Smooth muscle cell of the pulmonary artery (primary cell): ENCODE data around the gene CETP. TPM values are rescaled to one million over a fixed set of nuclear protein-coding genes. Genes with fewer than 3 reads are reported as not detected.

Source experiments
- total RNA-seq: library from RNA; depleted of rRNA; stranded (reverse); fragments of >200 nt; gene quantifications from 2 replicates; pipeline ENCODE4 v1.2.3, GENCODE V29; 2014

CETP gene
- 0.17 and 0.52 TPM in 2 replicates for total RNA-seq

DNA sequence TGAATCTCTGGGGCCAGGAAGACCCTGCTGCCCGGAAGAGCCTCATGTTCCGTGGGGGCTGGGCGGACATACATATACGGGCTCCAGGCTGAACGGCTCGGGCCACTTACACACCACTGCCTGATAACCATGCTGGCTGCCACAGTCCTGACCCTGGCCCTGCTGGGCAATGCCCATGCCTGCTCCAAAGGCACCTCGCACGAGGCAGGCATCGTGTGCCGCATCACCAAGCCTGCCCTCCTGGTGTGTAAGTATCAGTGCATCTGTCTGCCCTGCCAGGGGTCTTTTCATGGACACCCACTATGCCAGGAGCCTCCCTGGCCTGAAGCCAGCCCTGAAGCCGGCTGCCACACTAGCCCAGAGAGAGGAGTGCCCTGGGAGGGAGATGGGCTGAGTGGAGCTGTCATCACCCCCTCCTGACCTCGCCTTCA is at the start of gene CETP:
CETP (plus strand) TSS at position 100 of the 431 bp plus-strand sequence; CDS start at position 130, 30 bp downstream.

GRCh38 chr16:56931892-56932720 is 29.6 kb upstream of the CETP start, which contains the start of gene HERPUD1:
TSS of gene HERPUD1 (plus strand) at chr16:56932142. CDS start at chr16:56932245, 103 bp downstream.

DNA sequence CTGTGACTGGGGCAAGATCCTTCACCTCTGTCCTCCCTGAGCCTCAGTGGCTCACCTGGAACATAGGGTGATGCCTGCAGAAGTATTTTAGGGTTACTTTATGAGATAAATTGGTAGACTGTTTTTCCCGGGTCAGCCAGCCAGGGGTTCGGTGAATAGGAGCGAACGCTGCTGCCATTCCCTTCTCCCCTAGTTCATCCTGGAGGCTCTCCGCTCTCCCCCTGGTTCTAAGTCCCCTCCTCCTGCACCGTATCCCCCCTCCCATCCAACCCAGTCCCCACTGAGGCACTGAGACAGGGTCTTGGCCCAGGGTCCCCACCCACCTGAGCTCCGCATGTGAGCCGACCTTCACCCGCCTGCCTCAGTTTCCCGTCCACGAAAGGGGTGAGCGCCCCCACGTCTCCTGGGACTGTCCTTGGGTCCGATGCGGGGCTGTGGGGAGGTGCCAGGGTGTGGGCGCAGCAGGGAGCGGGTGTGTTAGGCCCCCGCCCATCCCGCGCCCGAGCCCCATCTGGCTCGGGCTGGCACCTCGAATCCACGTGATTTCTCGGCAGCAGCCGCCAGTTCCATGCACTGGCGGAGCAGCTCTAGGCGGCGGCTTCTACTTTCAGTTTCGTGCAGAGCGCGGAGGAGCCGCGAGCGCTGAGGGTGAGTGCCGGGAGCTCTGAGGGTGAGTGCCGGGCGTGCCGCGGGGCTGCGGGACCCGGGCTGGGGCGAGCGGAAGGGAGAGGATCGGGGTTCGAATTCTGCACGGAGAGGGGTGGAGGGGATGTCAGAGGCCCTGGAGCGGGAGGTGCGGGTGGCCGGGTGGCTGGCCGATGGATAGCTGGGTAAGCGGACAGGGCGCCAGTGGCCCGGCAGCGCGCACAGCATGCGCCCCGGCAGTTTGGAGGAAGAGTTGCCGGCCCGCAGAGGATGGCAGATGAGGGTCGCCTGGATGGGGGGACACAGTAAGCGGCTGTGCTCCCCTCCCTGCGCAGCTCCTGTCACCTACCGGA is 27.5 kb downstream of the CETP start, which contains the start of gene NLRC5:
NLRC5 (plus strand) TSS at position 610 of the 998 bp plus-strand sequence. CDS start 31,156 bp downstream, outside the sequence.

Other genes starting within 250 kb of the CETP start
- gene NUP93, start 231.8 kb upstream of the CETP start, total RNA-seq: 45.2 and 55.7 TPM in 2 replicates
- not detected in 2 replicates for gene SLC12A3, start 96.7 kb upstream of the CETP start, total RNA-seq
- gene HERPUD1, start 29.8 kb upstream of the CETP start, total RNA-seq: 129 and 142 TPM in 2 replicates
- gene NLRC5, start 27.6 kb downstream of the CETP start, total RNA-seq: 18.9 and 33.8 TPM in 2 replicates
- 14.7 and 21.0 TPM in 2 replicates for gene CPNE2, start 130.6 kb downstream of the CETP start, total RNA-seq
- gene PSME3IP1, start 224.1 kb downstream of the CETP start, total RNA-seq: 44.5 and 45.9 TPM in 2 replicates
- gene RSPRY1, start 224.4 kb downstream of the CETP start, total RNA-seq: 41.2 and 48.6 TPM in 2 replicates